SU-DHL-6 (cell line): Measurements from ENCODE around the gene SPOCK1.

Experiments
- EZH2phosphoT487 ChIP-seq: fragments of 200-600 bp; sonication (generic), shearing (Covaris generic); conservative IDR thresholded peaks from 2 replicates; pipeline ENCODE4 v1.6.1; 2018; ENCODE audit warnings: mild to moderate bottlenecking, antibody characterized with exemption, low read length, moderate library complexity, mixed read lengths
- TF ChIP-seq, protein P1 (sequence below): fragments of 200-600 bp; sonication (generic); IDR thresholded peaks from one replicate; pipeline ENCODE4 v1.5.1; 2017; ENCODE audit warnings: antibody characterized with exemption, mild to moderate bottlenecking, low read length, moderate library complexity; ENCODE audit not compliant: insufficient read depth, poor library complexity, severe bottlenecking

DNA sequence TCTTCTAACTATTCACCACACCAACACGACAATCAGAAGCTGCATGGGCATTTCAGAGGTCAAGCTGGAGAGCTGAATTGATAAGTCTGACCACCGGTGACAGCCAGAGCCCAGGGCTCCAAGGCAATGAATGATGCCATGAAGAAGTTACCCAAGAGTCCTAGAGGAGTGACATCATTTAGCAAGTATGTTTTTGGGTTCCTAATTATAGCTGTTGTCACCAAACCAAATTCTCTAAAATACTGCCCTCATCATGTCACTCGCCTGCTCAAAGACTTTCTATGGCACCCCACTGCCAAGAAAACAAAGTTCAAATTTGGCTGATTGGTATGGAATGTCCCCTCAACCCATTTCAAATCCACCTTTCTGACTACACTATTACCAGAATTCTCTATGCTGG, 235.1 kb downstream of the SPOCK1 start:
- TF ChIP-seq, protein P1, sequence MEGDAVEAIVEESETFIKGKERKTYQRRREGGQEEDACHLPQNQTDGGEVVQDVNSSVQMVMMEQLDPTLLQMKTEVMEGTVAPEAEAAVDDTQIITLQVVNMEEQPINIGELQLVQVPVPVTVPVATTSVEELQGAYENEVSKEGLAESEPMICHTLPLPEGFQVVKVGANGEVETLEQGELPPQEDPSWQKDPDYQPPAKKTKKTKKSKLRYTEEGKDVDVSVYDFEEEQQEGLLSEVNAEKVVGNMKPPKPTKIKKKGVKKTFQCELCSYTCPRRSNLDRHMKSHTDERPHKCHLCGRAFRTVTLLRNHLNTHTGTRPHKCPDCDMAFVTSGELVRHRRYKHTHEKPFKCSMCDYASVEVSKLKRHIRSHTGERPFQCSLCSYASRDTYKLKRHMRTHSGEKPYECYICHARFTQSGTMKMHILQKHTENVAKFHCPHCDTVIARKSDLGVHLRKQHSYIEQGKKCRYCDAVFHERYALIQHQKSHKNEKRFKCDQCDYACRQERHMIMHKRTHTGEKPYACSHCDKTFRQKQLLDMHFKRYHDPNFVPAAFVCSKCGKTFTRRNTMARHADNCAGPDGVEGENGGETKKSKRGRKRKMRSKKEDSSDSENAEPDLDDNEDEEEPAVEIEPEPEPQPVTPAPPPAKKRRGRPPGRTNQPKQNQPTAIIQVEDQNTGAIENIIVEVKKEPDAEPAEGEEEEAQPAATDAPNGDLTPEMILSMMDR = no peak
- TF ChIP-seq EZH2phosphoT487 = no peak
